ENCODE results near the gene SLC23A2.

GRCh38 chr20:5005326-5005725 lies 4.0 kb upstream of the SLC23A2 start:
- TF ChIP-seq, protein P1, sequence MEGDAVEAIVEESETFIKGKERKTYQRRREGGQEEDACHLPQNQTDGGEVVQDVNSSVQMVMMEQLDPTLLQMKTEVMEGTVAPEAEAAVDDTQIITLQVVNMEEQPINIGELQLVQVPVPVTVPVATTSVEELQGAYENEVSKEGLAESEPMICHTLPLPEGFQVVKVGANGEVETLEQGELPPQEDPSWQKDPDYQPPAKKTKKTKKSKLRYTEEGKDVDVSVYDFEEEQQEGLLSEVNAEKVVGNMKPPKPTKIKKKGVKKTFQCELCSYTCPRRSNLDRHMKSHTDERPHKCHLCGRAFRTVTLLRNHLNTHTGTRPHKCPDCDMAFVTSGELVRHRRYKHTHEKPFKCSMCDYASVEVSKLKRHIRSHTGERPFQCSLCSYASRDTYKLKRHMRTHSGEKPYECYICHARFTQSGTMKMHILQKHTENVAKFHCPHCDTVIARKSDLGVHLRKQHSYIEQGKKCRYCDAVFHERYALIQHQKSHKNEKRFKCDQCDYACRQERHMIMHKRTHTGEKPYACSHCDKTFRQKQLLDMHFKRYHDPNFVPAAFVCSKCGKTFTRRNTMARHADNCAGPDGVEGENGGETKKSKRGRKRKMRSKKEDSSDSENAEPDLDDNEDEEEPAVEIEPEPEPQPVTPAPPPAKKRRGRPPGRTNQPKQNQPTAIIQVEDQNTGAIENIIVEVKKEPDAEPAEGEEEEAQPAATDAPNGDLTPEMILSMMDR (conservative IDR thresholded peaks at IDR 0.05; ENCODE audit: low read length): no peak
- no peak for TF ChIP-seq EZH2phosphoT487 (IDR thresholded peaks at IDR 0.05; ENCODE audit: borderline replicate concordance, low read depth, low read length)
